ENCODE data around the gene GRM8. TPM values are rescaled to one million over a fixed set of nuclear protein-coding genes. Genes with fewer than 3 reads are reported as not detected.
A peak's percentile ranks its signal among the peaks of the same experiment; 100 is the strongest.

The GRM8 gene
- total and polyA plus RNA-seq, 9 of the 15 experiments (the other 6 are each of a cell fraction or from before 2014, with no cell fraction given), result 0.13 TPM; not detected in 7

- ChIA-PET POLR2A (no interaction called here), CTCF (ENCODE audit: low intra/inter-chr PET ratio) (no interaction called here)
- in situ Hi-C loops (cut with MboI) (no loop called here), intact Hi-C loops (cut with micrococcal nuclease) (no loop called here)
- TF ChIP-seq ESRRB (CRISPR knock-in tag; IDR thresholded peaks at IDR 0.05; ENCODE audit: borderline replicate concordance) (no peak), MYNN (IDR thresholded peaks at IDR 0.05) (no peak), MYNN (CRISPR knock-in tag; IDR thresholded peaks at IDR 0.05) (no peak), TBP (optimal IDR thresholded peaks at IDR 0.05; ENCODE audit: low read depth, low read length) (no peak), MTA2 (IDR thresholded peaks at IDR 0.05; ENCODE audit: low read depth) (no peak), BRF1 (IDR thresholded peaks at IDR 0.05; ENCODE audit: borderline replicate concordance, extremely low read depth, insufficient read length) (no peak), CTCF (IDR thresholded peaks at IDR 0.05 in 2 of 3, conservative IDR thresholded peaks at IDR 0.05 in 1 of 3; ENCODE audit: insufficient read depth in 2 of 3, low read depth in 1 of 3, low read length in 3 of 3) (peak in 2 of 3 experiments; percentile 10 to 41; a peak in 3 of 6 replicates), ZC3H8 (IDR thresholded peaks at IDR 0.05) (no peak), RAD51 (IDR thresholded peaks at IDR 0.05; ENCODE audit: borderline replicate concordance, low read depth) (no peak), SMC3 (conservative IDR thresholded peaks at IDR 0.05; ENCODE audit: insufficient read depth, low read depth, low read length) (0 out of 2 replicates have a peak, but pooled peaks have one; percentile 12), POLR2AphosphoS2 (IDR thresholded peaks at IDR 0.05; ENCODE audit: low read length) (no peak), POU5F1 (IDR thresholded peaks at IDR 0.05; ENCODE audit: borderline replicate concordance, low read depth, low read length, partially characterized antibody) (no peak), ETV6 (IDR thresholded peaks at IDR 0.05; ENCODE audit: borderline replicate concordance in 1 of 2, low read depth in 2 of 2, low read length in 1 of 2) (no peak), ETV6 (CRISPR knock-in tag; IDR thresholded peaks at IDR 0.05; ENCODE audit: borderline replicate concordance) (no peak), RAD21 (CRISPR knock-in tag; conservative IDR thresholded peaks at IDR 0.05 in 1 of 2, IDR thresholded peaks at IDR 0.05 in 1 of 2) (peak in 1 of 2 experiments; percentile 36; a peak in 2 of 4 replicates)
- WGBS (ENCODE audit: insufficient coverage, low coverage, missing lambda C conversion rate), result 3% methylated on average over 2 of the region's 2 CpGs
- Histone ChIP-seq H2AFZ (ENCODE audit: low read depth, low read length) (no peak overlapping the region), H3K36me3 (ENCODE audit: control insufficient read depth, insufficient read depth, low read length) (no peaks in the 10 kb centered on the region), H3K9me1 (ENCODE audit: control insufficient read depth, insufficient read depth, low read length) (no peaks in the 10 kb centered on the region), H3K4me2 (ENCODE audit: insufficient read depth, low read length) (no peak overlapping the region), H3K9me3 (replicated peaks; ENCODE audit: control insufficient read depth, insufficient read depth, low read depth, low read length) (no peaks in the 10 kb centered on the region), H4K20me1 (replicated peaks; ENCODE audit: control insufficient read depth, insufficient read depth, low read length) (no peaks in the 10 kb centered on the region), H3K27me3 (ENCODE audit: control insufficient read depth in 2 of 2, insufficient read depth in 2 of 2, low read length in 2 of 2) (no peaks in the 10 kb centered on the region), H3K4me3 (no peak overlapping the region), H3K9ac (ENCODE audit: insufficient read depth in 1 of 2, low read depth in 2 of 2, low read length in 2 of 2) (no peak overlapping the region), H3K79me2 (ENCODE audit: control insufficient read depth, insufficient read depth, low read length) (no peaks in the 10 kb centered on the region), H3K27ac (ENCODE audit: extremely low read depth, low read depth, low read length) (no peak overlapping the region), H3K4me1 (replicated peaks in 1 of 2; ENCODE audit: control insufficient read depth in 2 of 2, insufficient read depth in 2 of 2, low read length in 2 of 2) (no peaks in the 10 kb centered on the region)
- no TSS peak for BruUV-seq (replicated peaks)
- FAIRE-seq (no peak), ATAC-seq (no peak), DNase-seq (ENCODE audit: extremely low read depth in 1 of 4, low spot score in 3 of 4) (peak in 2 of 4 experiments; percentile 15 to 16)
Observed at GRCh38 chr7:126856691-126857291, 395.9 kb downstream of the GRM8 start.

Measured in K562 (cell line).